Cardiac fibroblast (primary cell): Measurements from ENCODE around the gene LSS.

ENCODE experiments used
- DNase-seq, 2 donors: peaks; one replicate each; pipeline versions ENCODE4 v3.0.0 to v3.0.0-alpha.2; 2010; ENCODE audit warnings: low read depth in 2 of 2
- H3K4me3 ChIP-seq, 2 donors: replicated peaks in 1 of 2; 1 replicate in 1 of 2; 2 replicates in 1 of 2; pipeline ENCODE4 v1.5.1; 2011; ENCODE audit warnings: low read depth in 2 of 2, low read length in 2 of 2, mild to moderate bottlenecking in 2 of 2, moderate library complexity in 1 of 2
- CTCF ChIP-seq: IDR thresholded peaks from one replicate; pipeline ENCODE4 v1.5.1; 2011; ENCODE audit warnings: low read depth, mild to moderate bottlenecking, low read length, inconsistent platforms

The LSS gene

DNA sequence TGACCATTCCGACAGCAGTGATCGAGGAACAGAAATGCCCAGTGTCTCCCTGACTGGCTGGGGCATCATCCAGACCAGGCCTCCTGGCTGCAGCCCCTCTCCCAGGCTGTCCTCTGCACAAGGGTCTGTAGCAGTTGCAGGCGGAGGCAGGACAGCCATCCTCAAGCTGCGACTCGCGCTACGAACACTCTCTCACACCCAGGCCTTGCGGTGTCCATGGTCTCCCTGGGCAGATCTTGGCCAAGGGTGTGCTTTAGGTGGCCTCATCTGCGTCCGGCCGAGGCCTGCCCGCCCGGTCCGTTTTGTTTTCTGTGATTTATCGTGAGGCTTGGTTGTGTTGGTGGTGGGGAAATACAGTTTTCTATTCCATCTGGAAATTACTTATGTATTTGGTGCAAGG, 88.9 kb downstream of the LSS start:
- TF ChIP-seq CTCF, result no peak

GRCh38 chr21:46138383-46138970, 90.1 kb downstream of the LSS start:
- no peak for TF ChIP-seq CTCF
- no peak for DNase-seq
- H3K4me3 ChIP-seq, result no peak overlapping the region

More for the DNA sequence above, 88.9 kb downstream of the LSS start:
- no peak for DNase-seq
- H3K4me3 ChIP-seq, result no peak overlapping the region
